Measurements from ENCODE around the gene CCDC47.

CCDC47 gene

GRCh38 chr17:63773272-63774140 lies at the start of gene CCDC47:
Gene CCDC47 (minus strand): TSS chr17:63773597. CDS start chr17:63766175, 7,422 bp downstream.
- peak within 1 kb of the TSS; percentile 89 for H3K4me3 ChIP-seq (ENCODE audit: low read length)
- H3K9ac ChIP-seq (ENCODE audit: low read length), result peak within 1 kb of the TSS; percentile 98
- no peaks in the 10 kb centered on the region for H3K27me3 ChIP-seq (ENCODE audit: control insufficient read depth, insufficient read depth, low read length)
- peak within 1 kb of the TSS; percentile 98 for H3K27ac ChIP-seq (ENCODE audit: low read length)
- H3K4me1 ChIP-seq (ENCODE audit: control insufficient read depth, low read depth, low read length), result peaks cover 8% of the 10 kb centered on the region
- H3K36me3 ChIP-seq (ENCODE audit: control insufficient read depth, low read depth, low read length), result peaks cover 15% of the 10 kb centered on the region
- no peaks in the 10 kb centered on the region for H3K9me3 ChIP-seq (ENCODE audit: control insufficient read depth, low read depth, low read length)

DNA sequence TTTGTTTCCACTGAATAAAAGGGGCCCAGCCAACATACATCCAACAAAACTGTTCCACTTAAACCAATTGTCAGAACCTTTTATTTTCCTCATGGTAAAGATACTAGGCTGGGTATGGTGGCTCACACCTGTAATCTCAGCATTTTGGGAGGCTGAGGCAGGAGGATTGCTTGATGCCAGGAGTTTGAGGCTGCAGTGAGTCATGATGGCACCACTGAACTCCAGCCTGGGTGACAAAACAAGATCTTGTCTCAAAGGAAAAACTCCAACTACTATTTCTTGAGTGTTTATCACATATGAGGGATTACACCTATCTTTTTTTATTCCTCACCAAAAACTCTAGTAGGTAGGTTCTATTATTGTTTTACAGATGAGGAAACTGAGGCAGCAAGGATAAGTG lies 49.1 kb upstream of the CCDC47 start:
- Histone ChIP-seq H3K4me1 (ENCODE audit: control insufficient read depth, low read depth, low read length) (no peaks in the 10 kb centered on the region), H3K9ac (ENCODE audit: low read length) (no peak overlapping the region), H3K36me3 (ENCODE audit: control insufficient read depth, low read depth, low read length) (peaks cover 82% of the 10 kb centered on the region), H3K4me3 (ENCODE audit: low read length) (no peak overlapping the region), H3K27ac (ENCODE audit: low read length) (no peak overlapping the region), H3K9me3 (ENCODE audit: control insufficient read depth, low read depth, low read length) (no peaks in the 10 kb centered on the region), H3K27me3 (ENCODE audit: control insufficient read depth, insufficient read depth, low read length) (no peaks in the 10 kb centered on the region)

DNA sequence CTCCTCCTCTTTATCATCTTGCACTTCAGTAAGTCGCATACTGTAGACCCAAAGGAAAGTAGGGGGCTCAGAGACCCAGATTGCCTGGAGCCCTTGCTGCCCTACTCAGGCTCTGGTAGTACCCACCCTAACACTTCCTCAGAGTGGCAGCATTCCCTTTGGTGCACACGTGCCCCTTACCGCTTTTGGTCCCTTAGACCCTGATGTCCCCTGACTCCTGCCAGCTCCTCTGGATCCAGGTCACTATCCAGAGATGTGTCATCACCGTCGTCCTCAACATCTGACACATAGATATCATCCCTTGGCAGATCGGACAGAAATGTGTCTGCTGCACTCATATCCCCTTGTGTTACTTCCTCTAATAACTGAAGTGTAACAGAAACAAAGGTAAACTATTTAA lies 48.4 kb upstream of the CCDC47 start:
- no peaks in the 10 kb centered on the region for H3K4me1 ChIP-seq (ENCODE audit: control insufficient read depth, low read depth, low read length)
- no peak overlapping the region for H3K27ac ChIP-seq (ENCODE audit: low read length)
- H3K9me3 ChIP-seq (ENCODE audit: control insufficient read depth, low read depth, low read length), result no peaks in the 10 kb centered on the region
- H3K9ac ChIP-seq (ENCODE audit: low read length), result no peak overlapping the region
- no peak overlapping the region for H3K4me3 ChIP-seq (ENCODE audit: low read length)
- peaks cover 90% of the 10 kb centered on the region for H3K36me3 ChIP-seq (ENCODE audit: control insufficient read depth, low read depth, low read length)
- H3K27me3 ChIP-seq (ENCODE audit: control insufficient read depth, insufficient read depth, low read length), result no peaks in the 10 kb centered on the region

GRCh38 chr17:63820963-63821561 lies 47.7 kb upstream of the CCDC47 start:
- Histone ChIP-seq H3K4me1 (ENCODE audit: control insufficient read depth, low read depth, low read length) (no peaks in the 10 kb centered on the region), H3K27ac (ENCODE audit: low read length) (no peak overlapping the region), H3K9me3 (ENCODE audit: control insufficient read depth, low read depth, low read length) (no peaks in the 10 kb centered on the region), H3K27me3 (ENCODE audit: control insufficient read depth, insufficient read depth, low read length) (no peaks in the 10 kb centered on the region), H3K36me3 (ENCODE audit: control insufficient read depth, low read depth, low read length) (peaks cover 97% of the 10 kb centered on the region), H3K9ac (ENCODE audit: low read length) (no peak overlapping the region), H3K4me3 (ENCODE audit: low read length) (no peak overlapping the region)

- Histone ChIP-seq H3K4me1 (ENCODE audit: control insufficient read depth, low read depth, low read length) (no peaks in the 10 kb centered on the region), H3K27ac (ENCODE audit: low read length) (no peak overlapping the region), H3K9me3 (ENCODE audit: control insufficient read depth, low read depth, low read length) (no peaks in the 10 kb centered on the region), H3K4me3 (ENCODE audit: low read length) (no peak overlapping the region), H3K36me3 (ENCODE audit: control insufficient read depth, low read depth, low read length) (peaks cover 98% of the 10 kb centered on the region), H3K9ac (ENCODE audit: low read length) (no peak overlapping the region), H3K27me3 (ENCODE audit: control insufficient read depth, insufficient read depth, low read length) (no peaks in the 10 kb centered on the region)
These were observed 46.5 kb upstream of the CCDC47 start for GRCh38 chr17:63819585-63820537.

DNA sequence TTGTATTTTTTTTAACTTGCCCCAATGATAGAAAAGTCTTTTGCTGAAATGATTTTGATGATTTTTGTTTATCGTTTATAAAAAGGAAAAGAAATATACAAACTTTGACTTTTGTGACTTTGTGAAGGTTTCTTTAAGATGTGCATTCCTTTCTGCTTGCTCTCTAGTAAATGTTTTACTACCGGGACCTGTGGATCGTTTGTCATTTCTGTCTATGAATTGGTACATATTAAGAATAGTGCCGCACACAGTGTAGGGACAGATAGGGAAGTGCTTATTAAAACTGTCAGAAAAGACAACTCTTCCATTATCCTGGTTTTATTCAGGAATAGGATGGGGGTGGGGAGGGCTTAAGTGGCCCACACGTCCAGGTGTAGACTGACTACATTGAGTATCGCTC lies 45.7 kb upstream of the CCDC47 start:
- no peak overlapping the region for H3K27ac ChIP-seq (ENCODE audit: low read length)
- H3K9ac ChIP-seq (ENCODE audit: low read length), result no peak overlapping the region
- no peaks in the 10 kb centered on the region for H3K27me3 ChIP-seq (ENCODE audit: control insufficient read depth, insufficient read depth, low read length)
- no peaks in the 10 kb centered on the region for H3K9me3 ChIP-seq (ENCODE audit: control insufficient read depth, low read depth, low read length)
- H3K4me3 ChIP-seq (ENCODE audit: low read length), result no peak overlapping the region
- H3K4me1 ChIP-seq (ENCODE audit: control insufficient read depth, low read depth, low read length), result no peaks in the 10 kb centered on the region
- peaks cover 98% of the 10 kb centered on the region for H3K36me3 ChIP-seq (ENCODE audit: control insufficient read depth, low read depth, low read length)

DNA sequence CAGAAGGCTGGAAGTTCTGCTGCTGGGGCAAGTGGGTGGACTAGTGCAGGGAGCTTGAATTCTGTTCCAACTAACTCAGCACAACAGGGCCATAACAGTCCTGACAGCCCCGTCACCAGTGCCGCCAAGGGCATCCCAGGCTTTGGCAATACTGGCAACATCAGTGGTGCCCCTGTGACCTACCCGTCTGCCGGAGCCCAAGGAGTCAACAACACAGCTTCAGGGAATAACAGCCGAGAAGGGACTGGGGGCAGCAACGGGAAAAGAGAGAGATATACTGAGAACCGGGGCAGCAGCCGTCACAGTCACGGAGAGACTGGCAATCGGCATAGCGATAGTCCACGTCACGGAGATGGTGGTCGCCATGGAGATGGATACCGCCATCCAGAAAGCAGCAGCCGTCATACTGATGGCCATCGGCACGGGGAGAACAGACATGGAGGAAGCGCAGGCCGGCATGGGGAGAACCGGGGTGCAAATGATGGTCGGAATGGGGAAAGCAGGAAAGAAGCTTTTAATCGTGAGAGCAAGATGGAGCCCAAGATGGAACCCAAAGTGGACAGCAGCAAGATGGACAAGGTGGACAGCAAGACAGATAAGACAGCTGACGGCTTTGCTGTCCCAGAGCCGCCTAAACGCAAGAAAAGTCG lies 44.5 kb upstream of the CCDC47 start:
- no peak overlapping the region for H3K27ac ChIP-seq (ENCODE audit: low read length)
- H3K4me1 ChIP-seq (ENCODE audit: control insufficient read depth, low read depth, low read length), result no peaks in the 10 kb centered on the region
- H3K9me3 ChIP-seq (ENCODE audit: control insufficient read depth, low read depth, low read length), result no peaks in the 10 kb centered on the region
- no peak overlapping the region for H3K9ac ChIP-seq (ENCODE audit: low read length)
- H3K4me3 ChIP-seq (ENCODE audit: low read length), result no peak overlapping the region
- no peaks in the 10 kb centered on the region for H3K27me3 ChIP-seq (ENCODE audit: control insufficient read depth, insufficient read depth, low read length)
- H3K36me3 ChIP-seq (ENCODE audit: control insufficient read depth, low read depth, low read length), result peaks cover 100% of the 10 kb centered on the region

DNA sequence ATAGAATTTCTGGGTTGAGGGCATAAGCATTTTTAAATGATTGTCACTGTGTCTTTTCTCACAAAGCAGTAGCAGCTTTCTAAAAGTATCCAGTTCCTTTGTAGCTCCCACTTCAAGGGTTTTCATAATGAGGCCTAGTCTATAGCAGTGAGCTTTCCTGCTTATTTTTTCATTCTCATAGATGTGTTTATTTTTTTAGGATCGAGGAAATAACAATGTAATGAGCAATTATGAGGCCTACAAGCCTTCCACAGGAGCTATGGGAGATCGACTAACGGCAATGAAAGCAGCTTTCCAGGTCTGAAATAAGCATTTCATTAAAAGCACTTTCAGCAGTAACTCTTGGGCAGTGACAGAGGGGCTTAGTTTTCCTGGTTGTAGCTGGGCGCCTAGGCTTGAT lies 43.3 kb upstream of the CCDC47 start:
- Histone ChIP-seq H3K4me1 (ENCODE audit: control insufficient read depth, low read depth, low read length) (no peaks in the 10 kb centered on the region), H3K4me3 (ENCODE audit: low read length) (no peak overlapping the region), H3K9me3 (ENCODE audit: control insufficient read depth, low read depth, low read length) (no peaks in the 10 kb centered on the region), H3K9ac (ENCODE audit: low read length) (no peak overlapping the region), H3K27me3 (ENCODE audit: control insufficient read depth, insufficient read depth, low read length) (no peaks in the 10 kb centered on the region), H3K27ac (ENCODE audit: low read length) (no peak overlapping the region), H3K36me3 (ENCODE audit: control insufficient read depth, low read depth, low read length) (peaks cover 100% of the 10 kb centered on the region)

GRCh38 chr17:63816123-63816522 lies 42.7 kb upstream of the CCDC47 start:
- Histone ChIP-seq H3K27ac (ENCODE audit: low read length) (no peak overlapping the region), H3K36me3 (ENCODE audit: control insufficient read depth, low read depth, low read length) (peaks cover 100% of the 10 kb centered on the region), H3K9me3 (ENCODE audit: control insufficient read depth, low read depth, low read length) (no peaks in the 10 kb centered on the region), H3K4me3 (ENCODE audit: low read length) (no peak overlapping the region), H3K27me3 (ENCODE audit: control insufficient read depth, insufficient read depth, low read length) (no peaks in the 10 kb centered on the region), H3K9ac (ENCODE audit: low read length) (no peak overlapping the region), H3K4me1 (ENCODE audit: control insufficient read depth, low read depth, low read length) (no peaks in the 10 kb centered on the region)

- H3K4me3 ChIP-seq (ENCODE audit: low read length), result no peak overlapping the region
These were observed 36.6 kb upstream of the CCDC47 start for GRCh38 chr17:63809970-63810369.

DNA sequence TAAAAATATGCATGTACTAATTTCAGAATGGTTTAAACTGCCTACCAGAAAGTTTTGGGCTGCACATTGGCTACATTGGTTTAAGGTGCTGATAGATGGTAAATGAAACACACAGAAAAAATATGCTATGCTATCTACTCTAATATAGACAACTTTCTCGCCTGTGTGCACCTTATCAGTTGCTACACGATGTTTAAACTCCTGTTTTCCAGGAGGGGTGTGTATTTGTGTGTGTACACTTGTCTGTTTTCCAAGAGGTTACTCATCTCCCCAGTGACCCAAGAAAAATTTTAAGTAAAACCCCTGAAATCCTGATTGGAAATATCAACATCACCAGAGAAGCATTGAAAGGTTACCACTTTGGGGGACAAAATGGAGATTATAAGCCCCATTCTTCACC lies 32.2 kb upstream of the CCDC47 start:
- Histone ChIP-seq H3K9me3 (ENCODE audit: control insufficient read depth, low read depth, low read length) (no peaks in the 10 kb centered on the region), H3K36me3 (ENCODE audit: control insufficient read depth, low read depth, low read length) (peaks cover 93% of the 10 kb centered on the region), H3K4me3 (ENCODE audit: low read length) (no peak overlapping the region), H3K4me1 (ENCODE audit: control insufficient read depth, low read depth, low read length) (no peaks in the 10 kb centered on the region), H3K27me3 (ENCODE audit: control insufficient read depth, insufficient read depth, low read length) (no peaks in the 10 kb centered on the region), H3K27ac (ENCODE audit: low read length) (no peak overlapping the region), H3K9ac (ENCODE audit: low read length) (no peak overlapping the region)

More at GRCh38 chr17:63809970-63810369, 36.6 kb upstream of the CCDC47 start:
- H3K27ac ChIP-seq (ENCODE audit: low read length), result no peak overlapping the region
- no peaks in the 10 kb centered on the region for H3K9me3 ChIP-seq (ENCODE audit: control insufficient read depth, low read depth, low read length)
- H3K9ac ChIP-seq (ENCODE audit: low read length), result no peak overlapping the region
- peaks cover 100% of the 10 kb centered on the region for H3K36me3 ChIP-seq (ENCODE audit: control insufficient read depth, low read depth, low read length)
- no peaks in the 10 kb centered on the region for H3K27me3 ChIP-seq (ENCODE audit: control insufficient read depth, insufficient read depth, low read length)
- H3K4me1 ChIP-seq (ENCODE audit: control insufficient read depth, low read depth, low read length), result no peaks in the 10 kb centered on the region
